Renal cortical epithelial cell (primary cell): ENCODE measurements around the gene QRFP. TPM values are rescaled to one million over a fixed set of nuclear protein-coding genes. Genes with fewer than 3 reads are reported as not detected.

Source experiments
- DNase-seq: peaks from one replicate; pipeline ENCODE4 v3.0.0-alpha.2; 2011; ENCODE audit warnings: low read depth
- total RNA-seq: library from RNA; depleted of rRNA; stranded (reverse); fragments of >200 nt; gene quantifications from 2 replicates; pipeline ENCODE4 v1.2.3, GENCODE V29; 2014

The QRFP gene
- total RNA-seq, 1 donor from 2014 or later: not detected

DNA sequence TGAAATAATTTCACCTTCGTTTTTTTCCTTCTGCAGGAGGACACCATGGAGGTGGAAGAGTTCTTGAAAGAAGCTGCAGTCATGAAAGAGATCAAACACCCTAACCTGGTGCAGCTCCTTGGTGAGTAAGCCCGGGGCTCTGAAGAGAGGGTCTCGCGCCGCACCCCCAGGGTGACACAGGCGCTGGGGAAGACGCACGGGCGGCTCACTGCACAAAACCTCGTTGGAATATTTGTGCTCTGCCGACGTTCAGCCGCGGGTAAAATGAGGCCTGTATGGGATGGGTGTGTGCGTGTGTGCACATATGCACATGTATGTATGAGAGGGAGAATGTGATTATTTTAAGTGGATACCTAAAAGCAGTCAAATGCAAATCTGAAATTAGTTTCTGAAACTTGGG is 24.5 kb downstream of the QRFP start:
- DNase-seq: no peak

DNA sequence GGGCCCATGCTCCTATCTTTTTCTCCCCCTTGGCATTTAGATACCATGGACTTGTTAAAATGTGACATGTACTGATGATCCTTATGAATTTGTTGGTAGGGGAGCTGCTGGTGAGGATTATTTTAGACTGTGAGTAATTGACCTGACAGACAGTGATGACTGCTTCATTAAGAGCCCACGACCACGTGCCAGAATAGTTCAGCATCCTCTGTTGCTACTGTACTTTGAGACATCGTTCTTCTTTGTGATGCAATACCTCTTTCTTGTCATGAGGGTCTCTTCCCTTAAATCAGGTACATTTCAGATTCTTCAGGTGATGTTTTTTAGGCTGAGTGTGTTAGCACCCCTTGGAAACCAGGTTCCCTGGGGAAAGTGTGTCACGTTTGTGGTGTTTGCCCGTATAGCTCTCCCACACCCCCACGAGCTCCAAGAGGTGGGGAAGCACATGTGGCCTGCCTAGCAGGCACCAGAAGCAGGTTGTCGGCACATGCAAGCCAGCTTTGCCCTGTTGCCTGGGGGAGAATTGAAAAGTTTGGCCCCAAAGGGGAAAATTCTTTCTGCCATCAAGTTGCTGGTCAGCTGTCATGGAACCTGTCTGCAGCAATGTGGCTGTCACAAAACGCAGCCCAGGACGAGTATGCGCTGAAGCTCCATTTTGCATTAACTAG is 25.1 kb downstream of the QRFP start:
- DNase-seq: no peak

DNA sequence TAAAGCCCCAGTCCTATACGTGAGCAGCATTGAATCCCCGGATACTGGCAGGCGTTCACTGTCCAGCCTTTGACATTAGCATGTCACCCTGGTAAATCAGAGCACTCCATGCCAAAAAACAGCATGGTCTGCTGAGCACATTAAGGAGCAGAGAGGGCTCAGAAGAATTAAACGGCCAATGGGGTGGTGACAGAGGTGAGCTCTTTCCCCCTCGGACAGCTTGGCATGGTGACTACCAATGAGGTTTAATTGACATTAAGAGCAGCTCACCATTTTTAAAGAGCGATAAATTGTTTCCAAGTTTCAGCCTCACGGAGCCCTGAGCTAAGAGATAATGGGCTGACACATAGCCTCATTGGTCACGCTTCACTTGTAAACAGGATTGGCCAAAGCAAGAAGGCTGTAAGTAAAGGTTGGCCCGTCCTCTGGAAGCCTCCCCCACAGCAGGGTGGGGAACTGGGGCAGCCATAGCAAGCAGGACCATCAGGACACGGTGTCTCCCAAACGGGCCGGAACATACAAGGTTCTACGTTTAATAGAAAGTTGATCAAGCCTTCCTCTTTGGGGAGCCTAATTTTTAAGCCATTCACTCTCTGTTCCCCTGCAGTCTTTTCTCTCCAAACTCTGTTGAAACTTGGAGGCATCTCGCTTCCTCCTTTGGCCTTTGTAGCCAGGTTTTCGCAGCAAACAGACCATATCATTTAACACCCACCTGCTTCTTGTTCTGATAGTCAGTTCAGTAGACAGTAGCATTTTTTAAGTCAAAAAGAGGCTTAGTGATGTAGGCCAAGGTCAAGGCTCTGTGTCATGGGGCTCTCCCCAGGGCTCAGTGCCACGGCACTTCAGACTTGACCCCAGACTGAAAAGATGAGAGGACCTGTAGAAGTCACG is 25.9 kb downstream of the QRFP start:
- DNase-seq: peak; percentile 76

DNA sequence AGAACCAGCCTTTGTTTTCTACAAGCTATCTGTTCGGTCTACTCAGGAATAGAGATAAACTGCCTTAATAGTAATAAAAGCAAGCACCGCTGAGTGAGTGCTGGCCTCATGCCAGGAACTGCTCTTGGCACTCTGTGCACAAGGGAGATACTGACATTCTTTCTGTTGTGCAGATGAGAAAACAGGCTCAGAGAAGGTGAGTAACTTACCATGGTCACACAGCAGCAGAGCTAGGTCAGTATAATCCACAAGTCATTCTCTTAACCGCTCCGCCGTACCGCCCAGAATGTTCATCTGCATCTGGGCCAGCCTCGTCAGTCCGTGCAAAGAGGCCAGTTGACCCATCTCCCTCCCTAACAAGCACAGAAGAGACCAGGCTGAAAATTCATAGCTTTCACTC is 27.4 kb downstream of the QRFP start:
- DNase-seq: no peak

DNA sequence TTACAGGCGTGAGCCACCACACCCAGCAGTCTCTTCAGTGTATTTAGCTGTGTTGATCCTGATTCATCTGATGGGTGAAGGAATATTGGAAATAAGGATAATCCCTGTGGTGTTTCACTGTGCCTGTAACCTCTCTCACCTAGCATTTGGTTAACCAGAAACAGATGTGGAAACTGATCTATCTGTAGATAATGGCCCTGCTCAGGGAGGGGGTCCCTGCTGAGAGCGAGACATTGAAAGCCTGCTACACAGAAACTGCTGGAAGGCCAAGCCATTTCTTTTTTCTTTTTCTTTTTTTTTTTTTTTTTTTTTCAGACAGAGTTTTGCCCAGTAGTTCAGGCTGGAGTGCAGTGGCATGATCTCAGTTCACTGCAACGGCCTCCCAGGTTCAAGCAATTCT is 28.4 kb downstream of the QRFP start:
- DNase-seq: no peak

DNA sequence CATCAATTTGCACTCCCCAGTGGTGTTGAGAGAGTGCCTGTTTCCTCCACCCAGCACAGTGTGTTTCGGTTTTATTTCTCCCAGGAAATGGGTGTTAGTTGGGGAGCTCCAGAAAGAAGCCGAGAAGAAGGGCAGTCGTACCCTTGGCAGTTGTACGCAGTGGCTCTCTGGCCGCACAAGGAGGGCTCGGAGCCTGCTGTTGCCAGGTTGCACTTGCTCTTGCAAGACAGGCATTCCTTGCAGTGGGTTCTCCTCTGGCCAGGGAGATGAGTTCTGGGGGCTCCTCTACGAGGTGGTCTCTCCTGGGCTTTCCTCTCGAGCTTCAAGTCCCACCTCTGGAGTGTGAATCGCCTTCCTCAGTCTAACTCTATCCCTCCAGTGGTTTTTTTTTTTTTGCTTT is 29.1 kb downstream of the QRFP start:
- no peak for DNase-seq

DNA sequence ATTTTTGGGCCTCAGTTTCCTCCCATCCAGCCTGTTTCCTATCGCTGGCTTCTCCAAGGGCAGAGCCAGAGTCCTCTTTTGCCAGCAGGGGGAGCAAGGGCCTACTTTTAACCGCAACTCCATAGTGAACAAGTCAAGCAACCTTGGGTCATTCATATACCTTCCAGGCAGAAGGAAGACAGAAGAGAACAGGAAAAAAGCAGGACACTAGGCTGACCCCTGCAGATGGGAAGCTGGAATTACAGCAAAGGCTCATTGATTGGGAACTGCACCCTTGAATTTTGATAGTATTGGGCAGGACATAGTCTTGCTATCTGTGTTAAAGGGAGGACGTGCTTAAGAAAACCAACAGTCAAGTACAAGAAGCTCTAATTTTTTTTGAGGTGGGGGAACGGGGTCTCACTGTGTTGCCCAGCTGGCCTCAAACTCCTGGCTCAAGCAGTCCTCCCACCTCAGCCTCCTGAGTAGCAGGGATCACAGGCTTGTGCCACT is 30.1 kb downstream of the QRFP start:
- DNase-seq: peak; percentile 89

DNA sequence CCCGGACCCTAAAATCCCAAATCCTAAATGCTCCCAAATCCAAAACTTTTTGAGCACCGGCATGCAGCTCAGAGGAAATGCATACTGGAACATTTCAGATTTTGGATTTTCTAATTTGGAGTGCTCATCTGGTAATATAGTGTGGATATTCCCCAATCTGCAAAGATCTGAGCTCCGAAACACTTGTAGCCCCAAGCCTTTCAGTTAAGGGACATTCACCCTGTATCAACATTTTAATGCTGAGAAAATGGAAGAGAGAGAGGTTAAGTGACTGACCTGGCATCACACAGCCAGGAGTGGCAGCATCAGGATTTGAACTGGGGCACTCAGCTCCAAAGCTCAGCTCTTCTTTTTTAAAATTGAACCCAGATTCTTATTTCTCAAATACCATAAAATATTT is 30.7 kb downstream of the QRFP start:
- DNase-seq: no peak

DNA sequence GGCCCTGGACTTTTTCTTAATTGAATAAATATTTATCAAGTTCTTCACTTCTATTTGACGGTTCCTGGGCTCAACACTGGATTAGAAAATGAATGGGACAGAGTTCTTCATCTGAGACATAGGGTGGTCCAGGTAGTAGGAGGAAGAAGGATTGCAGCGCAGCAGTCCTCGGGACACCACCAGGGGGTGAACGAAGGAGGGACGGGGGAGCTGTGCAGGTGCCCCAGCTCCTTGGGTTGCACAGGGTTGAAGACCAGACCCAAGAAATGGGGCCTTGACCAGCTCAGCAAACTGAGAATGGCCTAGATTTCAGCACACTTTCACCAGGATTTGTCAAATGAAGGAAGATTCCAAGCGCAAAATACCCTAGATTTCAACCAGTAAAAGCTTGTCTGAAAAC is 32.1 kb downstream of the QRFP start:
- no peak for DNase-seq

DNA sequence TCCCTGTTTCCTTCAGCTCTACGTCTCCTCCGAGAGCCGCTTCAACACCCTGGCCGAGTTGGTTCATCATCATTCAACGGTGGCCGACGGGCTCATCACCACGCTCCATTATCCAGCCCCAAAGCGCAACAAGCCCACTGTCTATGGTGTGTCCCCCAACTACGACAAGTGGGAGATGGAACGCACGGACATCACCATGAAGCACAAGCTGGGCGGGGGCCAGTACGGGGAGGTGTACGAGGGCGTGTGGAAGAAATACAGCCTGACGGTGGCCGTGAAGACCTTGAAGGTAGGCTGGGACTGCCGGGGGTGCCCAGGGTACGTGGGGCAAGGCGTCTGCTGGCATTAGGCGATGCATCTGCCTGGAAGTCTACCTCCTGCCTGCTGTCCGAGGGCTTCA is 33.9 kb downstream of the QRFP start:
- no peak for DNase-seq

DNA sequence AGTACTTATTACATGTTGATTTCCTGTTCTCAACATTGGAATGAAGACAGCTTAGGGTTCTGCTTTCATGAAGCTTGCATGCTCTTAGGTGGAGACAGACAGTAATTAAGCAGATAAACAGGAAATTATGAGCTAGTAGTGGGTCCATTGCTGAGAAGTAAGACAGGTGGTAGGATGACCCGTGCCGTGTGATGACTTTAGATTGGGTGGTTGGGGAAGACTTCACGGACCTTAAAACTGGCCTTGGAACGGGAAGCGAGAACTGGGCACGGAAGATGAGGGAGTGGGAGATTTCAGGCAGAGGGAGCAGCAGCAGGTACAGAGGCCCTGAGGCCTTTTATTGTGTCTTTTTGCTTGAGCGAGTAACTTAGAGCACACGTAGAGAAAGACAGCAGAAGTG is 34.4 kb downstream of the QRFP start:
- DNase-seq: no peak

DNA sequence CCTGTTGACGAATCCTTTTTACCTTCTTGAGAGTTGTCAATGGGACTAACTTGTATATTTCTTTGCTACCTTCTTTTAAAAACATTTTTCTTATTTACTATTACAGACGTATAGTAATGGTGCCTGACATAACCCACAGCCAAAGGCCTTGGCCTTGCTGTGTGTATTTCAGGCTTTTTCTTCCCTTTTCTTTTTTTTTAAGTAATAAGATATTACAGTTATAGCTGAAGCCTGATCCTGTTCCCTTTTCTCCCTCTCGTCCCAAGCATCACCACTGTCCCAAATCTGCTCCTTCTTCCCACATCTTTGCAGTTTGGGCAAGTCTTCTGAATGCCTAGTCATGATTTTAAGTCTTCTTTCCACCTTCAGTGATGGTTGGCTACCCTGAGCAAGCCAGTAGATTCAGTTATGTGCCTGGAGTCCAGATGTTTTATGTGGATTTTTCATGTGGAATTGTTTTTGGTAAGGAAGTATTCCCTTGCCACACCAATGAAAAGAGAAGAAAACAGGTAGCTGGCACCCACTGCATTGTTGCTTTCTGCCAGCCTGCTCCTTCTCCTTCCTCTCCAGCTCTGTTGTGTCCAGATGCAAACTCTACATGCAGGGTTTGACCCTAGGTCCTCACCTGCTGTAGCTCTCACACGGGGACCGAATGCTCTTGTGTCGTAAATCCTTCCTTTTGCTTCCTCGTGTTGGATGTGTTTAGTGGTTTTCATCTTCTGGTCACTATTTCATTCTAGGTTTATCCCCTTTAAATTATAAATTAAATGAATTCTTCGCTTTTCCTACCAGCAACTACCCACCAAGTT is 35.0 kb downstream of the QRFP start:
- DNase-seq: no peak

DNA sequence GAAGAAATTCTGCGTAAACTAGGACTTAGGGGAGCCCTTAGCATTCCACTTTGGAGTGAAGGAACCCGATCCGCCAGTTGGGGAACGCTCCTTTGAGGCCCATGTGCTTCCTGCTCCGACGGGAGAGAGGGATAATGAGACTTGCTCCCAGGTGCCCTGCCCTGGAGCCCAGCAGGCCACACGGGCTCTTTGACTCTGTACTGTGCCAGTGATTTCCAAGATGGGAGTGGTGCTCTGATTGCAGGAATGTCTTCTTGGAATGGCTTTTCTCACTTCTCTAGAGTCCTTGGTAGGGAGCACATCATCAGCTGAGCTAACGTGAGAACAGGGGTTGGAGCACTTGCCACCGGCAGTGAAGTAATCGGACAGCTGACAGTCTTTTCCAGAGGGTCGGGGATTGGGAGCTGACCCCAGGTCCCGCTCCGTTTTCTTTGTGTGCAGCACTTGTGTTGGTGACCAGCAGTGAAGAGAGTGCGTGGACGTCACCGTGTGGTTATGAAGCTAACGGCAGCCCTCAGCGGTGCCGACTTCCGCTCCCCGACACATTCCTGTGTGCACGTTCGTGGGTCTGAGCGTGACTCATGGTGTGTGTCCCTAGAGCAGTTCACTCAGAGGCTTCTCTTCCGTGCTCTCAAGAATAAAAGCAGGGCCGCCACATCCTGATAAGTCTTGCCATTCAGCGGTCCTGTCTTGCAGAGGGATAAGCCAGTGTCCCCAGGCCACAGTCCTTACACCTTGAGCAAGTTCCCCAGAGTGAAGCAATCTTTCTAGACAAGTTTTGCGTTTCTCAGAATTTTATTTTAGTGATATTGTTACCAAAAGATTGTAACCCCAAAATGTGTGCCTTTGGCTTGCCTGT is 35.9 kb downstream of the QRFP start:
- DNase-seq: peak; percentile 92

DNA sequence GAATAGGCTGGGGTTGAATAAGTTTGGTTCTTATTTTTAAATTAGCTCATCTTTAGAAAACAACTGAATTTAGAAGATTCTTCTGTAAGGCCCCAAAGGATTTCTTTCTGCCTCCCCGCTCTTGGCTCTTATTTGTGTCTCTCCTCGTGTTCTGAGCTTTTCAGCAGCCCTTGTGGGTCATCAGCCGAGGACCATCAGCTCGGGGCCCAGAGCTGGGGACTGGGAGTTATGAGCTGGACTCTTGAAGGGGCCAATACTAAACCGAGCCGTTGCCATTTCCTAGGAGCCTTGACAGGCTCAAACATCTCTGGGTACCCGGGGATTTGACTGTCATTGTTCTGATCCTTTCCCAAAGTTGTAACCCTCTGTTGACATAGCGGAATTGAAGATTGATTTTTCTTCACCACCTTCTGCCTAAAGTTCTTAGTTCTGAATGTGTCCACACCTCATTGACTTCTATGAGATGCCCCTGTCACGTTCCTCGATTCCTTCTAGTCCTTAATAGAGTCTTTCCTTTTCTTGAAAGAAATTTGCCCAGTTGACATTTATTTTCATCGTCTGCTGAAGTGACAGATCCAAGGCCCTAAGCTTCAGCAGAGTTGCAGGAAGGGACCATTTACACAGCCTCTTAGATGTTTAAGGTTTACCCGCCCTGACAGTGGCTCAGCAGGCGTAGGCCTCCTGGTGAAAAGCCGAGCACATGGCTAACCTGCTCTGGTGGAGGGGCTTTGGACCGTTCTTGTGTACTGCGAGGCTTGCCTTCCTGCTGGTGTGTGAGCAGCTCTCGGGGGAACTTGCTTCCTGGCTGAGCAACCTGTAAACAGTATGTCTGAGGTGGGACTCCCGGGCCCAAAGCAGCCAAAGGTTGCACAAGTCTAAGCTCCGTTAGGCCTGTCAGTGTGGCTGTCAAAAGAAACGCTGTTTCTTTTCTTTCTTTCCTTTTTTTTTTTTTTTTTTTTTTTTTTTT is 37.6 kb downstream of the QRFP start:
- DNase-seq: no peak

DNA sequence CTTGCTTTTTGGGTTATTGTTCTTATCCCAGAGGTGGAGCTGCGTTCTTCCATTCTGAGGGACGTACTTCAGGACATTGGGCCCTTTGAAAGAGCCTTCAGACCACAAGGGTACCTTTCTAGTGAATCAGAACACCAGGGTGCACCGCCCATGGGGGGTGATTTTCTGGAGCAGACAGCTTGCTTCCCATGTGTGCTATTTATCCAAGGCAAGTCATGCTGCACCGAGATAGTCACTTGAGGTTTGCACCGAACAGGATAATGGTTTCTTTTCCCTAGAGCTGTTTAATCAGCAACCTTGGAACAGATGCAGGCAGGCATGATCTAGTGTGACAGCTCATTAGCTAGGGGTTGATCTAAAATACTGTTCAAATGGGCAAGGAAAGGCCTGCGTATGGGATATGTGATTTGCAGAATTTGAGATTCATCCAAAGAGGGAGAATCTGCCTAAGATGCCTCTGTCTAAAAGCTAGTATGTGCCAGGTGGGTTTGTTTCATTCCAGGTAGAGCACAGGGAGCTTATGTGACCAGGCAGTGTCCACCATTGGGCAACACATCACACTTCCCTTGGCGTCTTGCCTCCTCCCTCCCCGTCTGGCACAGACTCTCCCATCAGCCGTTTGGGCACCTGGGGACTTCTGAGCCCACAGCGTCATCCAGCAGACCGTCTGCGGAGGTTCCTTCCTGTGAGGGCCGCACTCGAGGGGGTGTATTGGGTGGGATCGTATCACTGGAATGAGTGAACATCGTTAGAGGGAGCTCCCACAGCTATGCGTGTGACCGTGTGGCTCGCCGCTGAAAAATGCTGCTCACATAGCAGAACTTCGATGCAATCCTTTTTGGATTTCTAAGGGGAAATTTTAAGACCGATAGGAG is 38.5 kb downstream of the QRFP start:
- peak; percentile 92 for DNase-seq

DNA sequence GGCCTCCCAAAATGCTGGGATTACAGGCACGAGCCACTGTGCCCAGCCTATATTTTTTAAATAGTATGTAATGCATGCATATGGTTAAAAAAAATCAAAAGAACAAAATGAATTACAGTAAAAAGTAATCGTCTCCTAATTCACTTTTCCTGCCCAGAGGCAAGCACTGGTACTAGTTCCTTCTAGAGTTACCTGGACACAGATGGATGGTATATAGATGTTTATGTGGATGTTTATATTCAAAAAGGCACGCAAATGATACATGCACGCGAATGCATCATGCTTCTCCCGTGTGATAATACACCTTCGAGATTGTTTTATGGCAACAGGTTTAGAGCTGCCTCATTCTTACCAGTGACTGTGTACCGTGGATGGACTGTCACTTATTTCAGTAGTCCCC is 40.1 kb downstream of the QRFP start:
- no peak for DNase-seq

DNA sequence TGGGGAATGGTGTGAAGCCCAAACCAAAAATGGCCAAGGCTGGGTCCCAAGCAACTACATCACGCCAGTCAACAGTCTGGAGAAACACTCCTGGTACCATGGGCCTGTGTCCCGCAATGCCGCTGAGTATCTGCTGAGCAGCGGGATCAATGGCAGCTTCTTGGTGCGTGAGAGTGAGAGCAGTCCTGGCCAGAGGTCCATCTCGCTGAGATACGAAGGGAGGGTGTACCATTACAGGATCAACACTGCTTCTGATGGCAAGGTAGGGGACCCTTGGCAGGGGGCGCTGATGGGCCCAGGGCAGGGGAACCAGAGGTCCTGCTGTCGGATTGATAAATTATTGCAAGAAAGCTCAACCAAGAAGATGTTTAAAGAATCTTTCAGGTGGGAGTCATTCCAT is 41.8 kb downstream of the QRFP start:
- no peak for DNase-seq

DNA sequence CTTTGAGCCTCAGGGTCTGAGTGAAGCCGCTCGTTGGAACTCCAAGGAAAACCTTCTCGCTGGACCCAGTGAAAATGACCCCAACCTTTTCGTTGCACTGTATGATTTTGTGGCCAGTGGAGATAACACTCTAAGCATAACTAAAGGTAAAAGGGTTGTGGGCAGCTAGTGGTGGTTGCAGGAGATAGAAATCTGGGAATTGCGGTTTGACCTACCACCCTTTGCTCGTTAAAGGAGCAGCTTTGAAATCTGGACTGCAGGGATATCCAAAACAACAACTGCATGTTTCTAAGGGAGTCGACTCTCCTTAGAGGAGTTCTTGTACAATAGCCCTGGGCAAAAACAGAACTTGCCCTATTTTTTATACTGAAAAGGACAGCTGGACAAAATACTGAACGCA is 42.5 kb downstream of the QRFP start:
- DNase-seq: no peak

DNA sequence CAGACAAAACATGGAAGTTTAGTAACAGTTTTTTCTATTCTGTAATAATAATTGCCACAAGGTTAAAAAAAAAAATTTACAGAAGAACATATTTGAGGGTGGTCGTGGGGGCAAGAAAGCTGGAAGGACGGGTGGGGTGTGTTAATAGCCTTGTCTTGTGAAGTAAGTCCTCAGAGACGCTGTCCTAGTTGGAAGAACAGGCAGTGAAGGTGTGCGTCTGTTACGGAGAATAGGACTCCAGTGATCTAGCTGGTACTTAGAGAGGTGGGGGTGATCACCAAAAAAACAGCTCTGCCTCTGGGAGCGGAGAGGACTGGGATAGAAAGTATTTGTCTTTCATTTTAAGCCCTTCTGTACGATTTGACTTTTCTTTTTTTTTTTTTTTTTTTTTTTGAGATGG is 43.8 kb downstream of the QRFP start:
- no peak for DNase-seq
